Central memory CD4-positive, alpha-beta T cell (primary cell): ENCODE data around the gene P2RY8.
A peak's percentile ranks its signal among the peaks of the same experiment; 100 is the strongest.
"Not testable (repeated sequence)": the region's sequence is repeated elsewhere in the genome, so short reads cannot be mapped to it uniquely, and the experiment has no call there.

ENCODE experiments used
- DNase-seq: peaks from one replicate; pipeline ENCODE4 v3.0.0; 2022

Gene P2RY8

GRCh38 chrX:1485033-1485432, 52.0 kb downstream of the P2RY8 start:
- no peak for DNase-seq

DNA sequence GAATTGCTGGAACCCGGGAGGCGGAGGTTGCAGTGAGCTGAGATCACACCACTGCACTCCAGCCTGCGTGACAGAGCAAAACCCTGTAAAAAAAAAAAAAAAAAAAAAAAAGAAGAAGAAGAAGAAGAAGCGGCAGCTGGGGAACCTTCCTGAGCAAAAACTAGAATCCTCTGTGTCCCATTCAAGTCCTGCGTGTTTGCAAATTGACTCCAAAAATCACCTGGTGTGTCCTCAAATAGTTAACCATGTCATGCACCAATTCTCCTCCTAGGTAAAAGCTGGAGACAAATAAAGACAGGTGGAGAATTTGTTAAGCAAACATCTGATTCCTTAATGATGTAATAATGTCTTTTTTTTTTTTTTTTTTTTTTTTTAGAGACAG, 52.4 kb downstream of the P2RY8 start:
- no peak for DNase-seq

DNA sequence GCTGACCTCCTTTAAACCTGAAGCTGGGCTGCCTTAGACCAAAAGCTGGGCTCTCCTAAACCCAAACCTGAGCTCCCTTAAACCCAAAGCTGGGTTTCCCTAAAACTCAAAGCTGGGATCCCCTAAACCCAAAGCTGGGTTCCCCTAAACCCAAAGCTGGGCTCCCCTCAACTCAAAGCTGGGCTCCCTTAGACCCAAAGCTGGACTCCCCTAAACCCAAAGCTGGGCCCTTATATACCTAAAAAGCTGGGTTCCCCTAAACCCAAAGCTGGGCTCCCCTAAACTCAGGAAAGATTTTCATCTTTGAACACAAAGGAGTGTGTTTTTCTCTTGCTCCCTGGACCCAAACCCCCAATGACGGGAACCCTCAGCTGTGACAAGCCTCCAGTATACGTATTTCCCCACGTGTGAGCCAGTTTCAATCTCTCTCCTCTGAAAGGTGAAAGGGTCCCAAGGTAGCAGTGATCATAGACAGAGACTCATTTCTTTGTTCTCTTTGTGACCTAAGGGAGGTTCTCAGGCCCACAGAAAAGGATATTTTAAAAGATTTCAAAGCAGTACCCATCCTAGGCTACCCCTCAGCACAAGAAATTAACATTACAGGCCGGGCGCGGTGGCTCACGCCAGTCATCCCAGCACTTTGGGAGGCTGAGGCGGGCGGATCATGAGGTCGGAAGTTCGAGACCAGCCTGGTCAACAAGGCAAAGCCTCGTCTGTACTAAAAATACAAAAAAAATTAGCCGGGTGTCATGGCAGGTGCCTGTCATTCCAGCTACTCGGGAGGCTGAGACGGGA, 52.9 kb downstream of the P2RY8 start:
- DNase-seq = no peak

GRCh38 chrX:1482530-1482928, 54.5 kb downstream of the P2RY8 start:
- not testable (repeated sequence) for DNase-seq

- DNase-seq = peak; percentile 83
Measured at GRCh38 chrX:1481636-1482529, 55.1 kb downstream of the P2RY8 start.

- DNase-seq = no peak
Measured at GRCh38 chrX:1480082-1480785, 56.8 kb downstream of the P2RY8 start.

DNA sequence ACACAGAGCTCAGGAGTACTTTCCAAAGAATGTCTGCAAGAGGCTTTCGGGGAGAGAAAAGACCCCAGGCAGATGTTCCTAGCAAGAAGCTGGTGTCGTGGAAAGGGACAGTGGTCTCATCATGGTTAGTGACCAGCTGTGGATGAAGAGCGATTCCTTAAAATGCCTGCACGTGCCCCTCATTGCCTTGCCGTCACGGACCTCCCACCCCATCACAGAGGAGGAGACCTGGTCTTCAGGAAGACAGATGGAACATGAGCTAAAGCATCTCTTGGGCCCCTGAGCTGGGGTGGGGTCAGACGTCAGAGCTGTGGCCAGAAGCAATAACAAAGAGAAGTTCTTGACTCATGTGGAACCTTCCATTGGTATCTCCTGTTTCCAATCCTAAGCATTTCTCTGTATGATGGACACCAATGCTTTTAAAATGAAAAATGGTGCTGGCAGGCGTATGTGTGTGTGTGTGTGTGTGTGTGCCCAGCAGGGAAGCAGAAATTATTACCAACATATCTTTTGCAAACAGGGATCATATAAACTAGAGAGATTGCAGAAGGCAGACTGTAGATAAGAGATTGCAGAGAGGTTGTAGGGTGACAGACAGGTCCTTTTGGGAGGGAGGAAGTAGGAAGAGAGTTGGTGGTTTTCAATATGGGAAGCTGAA, 59.1 kb downstream of the P2RY8 start:
- DNase-seq = no peak

DNA sequence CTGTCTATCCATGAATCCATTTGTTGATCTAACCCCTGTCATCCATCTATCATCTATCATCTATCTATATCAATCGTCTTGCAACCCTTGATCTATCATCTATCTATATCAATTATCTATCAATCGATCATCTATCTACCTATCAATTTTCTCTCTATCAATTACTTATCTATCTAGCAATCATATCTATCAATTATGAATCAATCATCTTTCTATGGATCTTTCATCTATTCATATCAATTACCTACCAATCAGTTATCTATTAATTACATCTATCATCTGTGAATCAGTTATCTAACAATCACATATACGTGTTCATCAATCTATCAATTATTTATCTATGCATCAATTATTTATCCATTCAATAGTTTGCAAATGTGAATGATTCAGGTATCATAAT, 59.8 kb downstream of the P2RY8 start:
- no peak for DNase-seq

GRCh38 chrX:1476682-1477081, 60.3 kb downstream of the P2RY8 start:
- no peak for DNase-seq

DNA sequence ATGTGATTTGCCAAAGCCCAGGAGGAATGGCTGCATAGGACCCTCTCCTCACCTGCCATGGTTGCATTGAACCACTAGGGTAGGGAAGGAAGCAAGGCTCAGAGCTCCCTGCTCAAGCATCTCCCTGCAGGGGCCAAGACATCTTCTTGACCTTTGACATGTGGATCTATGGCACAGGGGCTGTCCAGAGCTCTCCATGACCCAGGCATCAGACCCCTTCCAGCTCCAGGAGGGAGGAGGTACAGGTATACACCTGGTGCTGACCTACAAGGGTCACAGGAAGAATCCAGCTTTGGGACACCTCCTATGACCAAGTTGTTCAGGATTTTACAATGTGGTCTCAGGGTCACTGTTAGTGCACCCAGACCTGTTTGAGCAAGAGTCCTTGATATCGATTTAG, 61.1 kb downstream of the P2RY8 start:
- no peak for DNase-seq

DNA sequence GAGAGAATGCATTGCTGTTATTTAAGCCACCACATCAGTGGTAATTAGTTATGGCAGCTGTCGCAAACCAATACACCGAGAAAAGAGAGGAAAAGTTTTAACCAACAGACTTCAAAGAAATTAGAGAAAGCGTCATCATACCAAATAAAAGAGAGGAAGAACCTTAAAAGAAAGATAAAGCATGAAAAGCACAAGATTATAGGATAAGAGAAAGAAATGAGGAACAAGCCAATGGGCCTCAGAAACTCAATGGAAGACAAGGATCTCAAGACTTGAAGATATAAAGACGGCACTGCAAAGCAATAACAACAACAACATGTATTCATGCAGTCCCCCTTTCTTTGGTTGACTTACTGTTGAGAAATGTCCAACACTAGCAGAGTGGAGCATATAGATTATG, 61.5 kb downstream of the P2RY8 start:
- DNase-seq = no peak

DNA sequence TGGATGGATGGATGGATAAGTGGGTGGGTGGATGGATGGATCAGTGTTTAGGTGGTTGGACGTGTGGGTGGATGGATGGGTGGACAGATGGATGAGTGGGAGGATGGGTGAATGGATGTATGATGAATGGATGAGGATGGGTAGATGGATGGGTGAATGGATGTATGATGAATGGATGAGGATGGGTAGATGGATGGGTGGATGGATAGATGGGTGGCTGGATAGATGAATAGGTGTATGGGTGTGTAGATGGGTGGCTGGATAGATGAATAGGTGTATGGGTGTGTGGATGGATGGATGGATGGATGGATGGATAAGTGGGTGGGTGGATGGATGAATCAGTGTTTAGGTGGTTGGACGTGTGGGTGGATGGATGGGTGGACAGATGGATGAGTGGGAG, 62.4 kb downstream of the P2RY8 start:
- not testable (repeated sequence) for DNase-seq

- DNase-seq = no peak
Measured at GRCh38 chrX:1472975-1473374, 64.0 kb downstream of the P2RY8 start.

DNA sequence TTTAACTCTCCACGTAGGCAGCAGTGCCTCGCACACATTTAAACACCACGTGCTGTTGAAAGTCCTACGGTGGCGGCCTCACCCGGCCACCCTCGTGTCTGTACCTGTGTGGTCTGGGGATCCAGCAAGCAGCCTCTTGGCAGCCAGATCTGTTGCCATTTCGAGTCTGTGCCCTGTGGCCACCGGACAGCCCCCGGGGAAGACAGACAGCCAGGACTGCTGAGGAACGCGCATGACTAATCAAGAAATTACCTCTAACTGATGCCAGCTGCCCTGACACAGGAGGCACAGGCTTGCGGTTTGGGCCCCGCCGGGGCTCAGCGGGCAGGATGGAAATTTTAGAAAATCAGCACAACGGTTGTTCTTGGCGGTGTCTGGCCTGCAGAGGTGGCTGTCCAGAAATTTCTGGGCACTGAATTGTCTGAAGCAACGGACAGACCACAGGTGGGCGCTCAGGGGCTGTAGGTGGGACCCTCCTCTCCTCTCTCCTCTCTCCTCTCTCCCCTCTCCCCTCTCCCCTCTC, 68.7 kb downstream of the P2RY8 start:
- DNase-seq = peak; percentile 80

- DNase-seq = peak; percentile 63
Measured at GRCh38 chrX:1466971-1467561, 69.9 kb downstream of the P2RY8 start.

GRCh38 chrX:1466232-1466661, 70.7 kb downstream of the P2RY8 start:
- DNase-seq = no peak

DNA sequence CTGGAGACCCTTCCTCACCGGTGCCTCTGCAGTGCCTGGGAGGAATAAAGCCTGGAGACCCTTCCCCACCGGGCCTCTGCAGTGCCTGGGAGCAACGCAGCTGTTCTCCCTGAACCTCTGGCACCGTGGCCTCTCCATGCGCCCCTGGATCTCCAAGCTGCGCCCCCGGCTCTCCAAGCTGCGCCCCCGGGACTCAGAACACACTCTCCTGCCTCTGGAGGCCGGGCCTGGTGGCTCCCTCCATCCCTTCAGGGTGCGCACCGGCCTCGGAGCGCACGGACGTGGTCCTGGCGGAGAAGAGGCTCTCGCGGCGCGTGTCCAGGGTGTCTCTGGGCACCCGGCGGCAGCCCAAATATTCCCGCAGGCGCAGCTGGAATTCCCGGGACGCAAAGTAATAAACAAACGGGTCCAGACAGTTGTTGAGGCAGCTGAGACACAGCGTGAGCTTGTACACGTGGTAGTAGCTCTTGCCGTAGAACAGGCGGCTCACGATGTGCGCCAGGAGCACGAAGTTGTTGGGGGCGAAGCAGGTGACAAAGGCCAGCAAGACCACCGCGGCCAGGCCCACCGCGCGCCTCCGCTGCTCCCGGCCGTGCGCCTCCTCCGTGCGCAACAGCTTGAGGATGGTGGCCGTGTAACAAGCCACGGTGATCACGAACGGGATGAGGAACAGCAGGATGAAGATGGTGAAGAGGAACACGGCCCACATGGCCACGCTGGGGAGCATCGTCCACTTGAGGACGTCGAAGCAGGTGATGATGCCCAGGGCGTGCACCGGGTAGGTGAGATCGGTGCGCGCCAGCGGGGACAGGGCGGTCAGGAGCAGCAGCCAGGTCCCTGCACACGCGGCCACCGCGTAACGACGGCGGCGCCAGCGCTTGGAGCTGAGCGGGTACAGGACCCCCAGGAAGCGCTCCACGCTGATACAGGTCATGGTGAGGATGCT, 71.4 kb downstream of the P2RY8 start:
- no peak for DNase-seq

GRCh38 chrX:1464971-1465285, 72.1 kb downstream of the P2RY8 start:
- DNase-seq = no peak

- DNase-seq = no peak
Measured at GRCh38 chrX:1464041-1464970, 72.7 kb downstream of the P2RY8 start.

- no peak for DNase-seq
Measured at GRCh38 chrX:1463581-1463980, 73.4 kb downstream of the P2RY8 start.
